HG02759 (cell line): ENCODE measurements around the gene NUP35.

Experiments
- ATAC-seq: cut with Tn5 transposase; IDR thresholded peaks from one replicate; pipeline ENCODE4 v1.9.1; 2021; ENCODE audit warnings: mild to moderate bottlenecking, moderate library complexity; ENCODE audit not compliant: unreplicated experiment

NUP35 gene

GRCh38 chr2:183124222-183124956 is at the start of gene NUP35:
Gene NUP35, plus strand, starts transcription at chr2:183124443. Its CDS starts 15 bp downstream, at chr2:183124458.
- peak; percentile 87 for ATAC-seq

- no peak for ATAC-seq
These were observed 46.1 kb upstream of the NUP35 start for GRCh38 chr2:183078163-183078463.

GRCh38 chr2:183078464-183079138 is 45.6 kb upstream of the NUP35 start, which contains the start of gene DUSP19:
Gene DUSP19, plus strand, starts transcription at chr2:183078747. Its CDS starts 187 bp downstream, at chr2:183078934.
- peak; percentile 95 for ATAC-seq

- peak; percentile 17 for ATAC-seq
These were observed 45.0 kb upstream of the NUP35 start for GRCh38 chr2:183079139-183079775.

DNA sequence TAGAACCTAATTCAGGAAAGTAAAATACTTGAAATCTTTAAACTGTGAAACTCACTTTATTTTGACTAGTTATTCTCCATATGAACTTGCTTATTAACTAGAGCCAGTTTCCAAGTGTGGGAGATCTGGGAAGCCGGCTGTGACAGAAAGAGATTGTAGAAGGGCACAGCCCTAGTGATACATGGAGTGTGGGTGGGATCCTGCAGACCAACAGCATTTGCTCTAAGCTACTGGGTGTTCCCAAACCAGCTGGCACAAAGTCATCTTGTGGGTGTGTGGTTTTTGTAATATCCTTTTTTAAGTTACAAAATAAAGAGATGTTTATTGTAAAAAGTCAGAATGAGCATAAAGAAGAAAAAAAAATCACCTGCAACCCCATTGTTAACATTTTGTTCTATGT is 42.3 kb upstream of the NUP35 start:
- no peak for ATAC-seq

- ATAC-seq = no peak
These were observed 36.2 kb upstream of the NUP35 start for GRCh38 chr2:183088061-183088460.

- peak; percentile 44 for ATAC-seq
These were observed 34.9 kb upstream of the NUP35 start for GRCh38 chr2:183089192-183089851.

- ATAC-seq = no peak
These were observed 32.8 kb upstream of the NUP35 start for GRCh38 chr2:183091318-183091953.

DNA sequence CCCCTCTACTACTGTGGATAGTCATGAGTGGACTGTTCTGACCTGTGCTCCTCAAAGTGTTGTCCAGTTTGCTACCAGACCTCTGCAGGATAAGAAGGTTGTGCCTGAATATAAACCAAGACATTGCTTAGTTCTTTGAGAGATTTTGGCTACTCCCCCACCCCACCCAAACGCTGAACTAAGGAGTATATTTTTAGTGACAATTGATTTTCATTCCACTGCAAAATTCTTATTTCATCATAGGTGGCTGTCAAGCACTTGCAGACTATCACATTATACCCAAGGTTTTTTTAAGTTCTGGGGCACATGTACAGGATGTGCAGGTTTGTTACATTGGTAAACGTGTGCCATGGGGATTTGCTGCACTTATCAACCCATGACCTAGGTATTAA is 32.3 kb upstream of the NUP35 start:
- ATAC-seq = no peak

DNA sequence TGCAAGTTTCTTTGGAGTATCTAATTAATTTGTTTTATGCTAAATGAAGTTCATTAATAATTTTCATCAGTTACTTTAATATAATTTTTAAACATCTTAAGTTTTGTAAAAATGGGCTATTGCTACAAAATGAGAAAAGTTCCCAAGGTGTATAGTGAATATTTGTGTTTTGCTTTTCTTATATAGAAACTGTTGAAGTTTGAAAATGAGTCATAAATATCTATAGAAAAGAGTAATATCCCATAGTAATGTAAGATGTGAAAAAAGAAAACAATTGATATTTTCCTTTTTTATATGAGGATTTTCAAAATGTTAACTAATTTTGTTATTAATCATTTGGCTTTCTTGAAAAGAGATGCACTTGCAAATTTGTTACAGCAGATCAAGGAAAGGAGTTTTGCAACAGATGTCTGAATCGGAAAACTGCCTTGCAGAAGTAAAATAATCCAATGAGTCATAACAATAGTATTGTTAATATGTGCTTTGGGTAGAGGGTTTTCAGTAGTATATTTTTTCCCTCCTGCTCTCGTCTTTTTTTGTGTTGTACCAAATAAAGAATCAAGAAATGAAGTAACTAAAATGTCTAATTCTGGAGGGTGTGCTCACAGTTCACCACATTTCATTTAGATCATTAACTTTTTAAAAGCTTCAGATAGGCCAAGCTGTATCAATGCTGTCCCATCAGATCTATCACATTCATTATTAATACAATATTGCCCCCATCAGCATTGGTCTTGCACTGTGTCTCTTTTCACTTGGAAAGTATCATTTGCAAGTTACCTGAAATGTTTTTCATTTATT is 30.2 kb upstream of the NUP35 start:
- ATAC-seq = peak; percentile 88

GRCh38 chr2:183105402-183106134 is 18.7 kb upstream of the NUP35 start:
- ATAC-seq = no peak

GRCh38 chr2:183112577-183112976 is 11.7 kb upstream of the NUP35 start:
- ATAC-seq = no peak

DNA sequence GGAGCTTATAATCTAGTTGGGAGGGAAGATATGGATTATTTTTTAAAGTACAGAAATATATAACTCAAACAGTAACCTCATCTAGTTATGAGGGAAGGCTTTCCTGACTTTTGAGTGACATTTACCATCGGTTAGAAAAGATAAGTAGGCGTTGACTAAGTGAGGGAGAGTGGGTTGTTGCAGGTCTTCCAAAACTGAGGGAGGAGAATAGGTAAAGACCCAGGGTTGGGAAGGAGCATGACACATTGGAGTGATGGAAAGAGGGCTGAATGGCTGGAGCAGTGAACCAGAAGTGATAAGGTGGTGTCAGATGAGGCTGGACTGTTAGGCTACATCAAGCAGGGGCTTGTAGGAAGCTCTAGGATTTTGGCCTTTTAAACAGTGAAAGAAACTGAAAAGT is 10.6 kb upstream of the NUP35 start:
- no peak for ATAC-seq

DNA sequence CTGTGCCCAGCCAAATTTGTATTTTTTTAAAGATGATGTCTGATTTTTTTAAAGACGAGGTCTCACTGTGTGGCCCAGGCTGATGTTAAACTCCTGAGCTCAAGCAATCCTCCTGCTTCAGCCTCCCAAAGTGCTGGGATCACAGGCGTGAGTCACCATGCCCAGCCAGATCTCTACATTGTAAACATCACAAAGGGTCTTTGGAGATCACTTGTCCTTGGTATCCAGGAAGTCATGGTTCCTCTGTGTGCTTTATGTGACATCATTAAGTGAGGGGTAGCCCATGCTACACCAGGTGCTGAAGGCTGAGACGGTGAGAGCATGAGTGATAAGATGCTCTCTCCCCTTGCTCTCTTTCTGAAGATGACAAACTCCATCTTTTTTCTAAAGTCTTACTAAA is 7.0 kb upstream of the NUP35 start:
- no peak for ATAC-seq

DNA sequence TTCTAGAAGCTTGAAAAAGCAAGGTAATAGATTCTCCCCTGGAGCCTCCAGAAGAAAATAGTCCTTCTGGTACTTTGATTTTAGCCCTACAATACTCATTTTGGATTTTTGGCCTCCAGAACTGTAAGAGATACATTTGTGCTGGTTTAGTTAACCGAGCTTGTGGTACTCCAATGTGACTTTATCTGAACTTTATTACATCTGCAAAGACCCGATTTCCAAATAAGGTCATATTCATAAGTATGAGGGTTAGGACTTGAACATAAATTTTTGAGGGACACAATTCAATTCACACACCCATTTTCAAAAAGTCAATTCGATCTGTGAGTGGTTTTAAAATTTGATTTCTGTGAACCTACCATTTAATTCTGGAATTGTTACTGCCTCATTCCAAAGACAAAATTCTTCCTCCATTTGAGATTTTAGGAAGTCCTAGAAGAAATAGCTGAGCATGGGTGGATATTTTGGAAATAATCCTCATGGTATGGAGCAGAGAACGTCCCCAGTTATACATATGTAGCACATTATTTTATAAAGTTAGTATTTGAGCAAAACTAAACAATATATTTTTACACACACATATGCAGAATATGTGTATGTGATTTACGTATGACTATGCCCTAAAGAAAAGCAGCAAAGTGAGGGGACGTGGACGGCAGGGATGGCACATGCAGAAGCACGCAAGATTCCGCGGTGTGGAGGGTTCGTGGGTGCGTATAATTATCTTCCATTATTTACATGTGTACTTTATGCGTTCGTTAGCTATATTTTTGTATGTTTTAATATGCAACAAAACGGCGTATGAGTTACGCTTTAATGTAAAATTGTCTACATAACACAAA is 905 bp upstream of the NUP35 start:
- ATAC-seq = no peak

GRCh38 chr2:183123959-183124221 is 353 bp upstream of the NUP35 start:
- ATAC-seq = peak; percentile 39

- ATAC-seq = no peak
These were observed 663 bp downstream of the NUP35 start for GRCh38 chr2:183124957-183125255.

DNA sequence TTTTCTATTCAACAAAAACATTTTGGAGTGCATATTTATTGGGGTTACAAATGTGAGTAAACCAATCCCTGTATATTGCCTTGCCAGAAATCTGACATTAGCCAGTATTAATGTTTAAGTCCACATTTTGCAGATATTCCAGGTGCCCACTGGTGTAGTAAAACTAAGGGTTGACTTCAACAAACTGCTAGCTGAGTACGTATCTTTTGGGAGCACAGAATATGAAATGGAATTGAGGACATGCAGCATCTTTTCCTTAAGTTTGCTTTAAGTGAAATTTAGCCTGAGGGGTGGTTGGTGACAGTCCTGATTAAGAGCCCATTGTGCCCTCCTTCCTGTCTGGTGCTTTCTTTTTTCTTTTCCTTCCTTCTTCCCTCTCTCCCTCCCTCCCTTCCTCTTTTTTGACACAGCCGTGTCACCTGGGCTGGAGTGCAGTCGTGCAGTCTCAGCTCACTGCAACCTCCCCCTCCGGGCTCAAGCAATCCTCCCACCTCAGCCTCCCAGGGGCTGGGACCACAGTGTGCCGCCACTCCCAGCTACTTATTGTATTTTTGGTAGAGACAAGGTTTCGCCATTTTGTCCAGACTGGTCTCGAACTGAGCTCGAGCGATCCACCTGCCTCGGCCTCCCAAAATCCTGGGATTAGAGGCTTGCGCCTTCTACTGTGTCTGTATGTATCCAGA is 1.6 kb downstream of the NUP35 start:
- ATAC-seq = no peak

GRCh38 chr2:183126635-183127034 is 2.4 kb downstream of the NUP35 start:
- no peak for ATAC-seq
